Pancreas (tissue), 10 donors: ENCODE measurements around the gene CYP2C8. TPM values are rescaled to one million over a fixed set of nuclear protein-coding genes. Genes with fewer than 3 reads are reported as not detected.
"Not testable (repeated sequence)": the region's sequence is repeated elsewhere in the genome, so short reads cannot be mapped to it uniquely, and the experiment has no call there.

Source experiments
- ATAC-seq, 4 donors: fragments of 200-7000 bp; cut with Tn5 transposase; one replicate each; pipeline versions ENCODE4 v1.8.0 to v1.9.1; 2020; ENCODE audit warnings: mild to moderate bottlenecking in 4 of 4, moderate library complexity in 4 of 4
- DNase-seq, 6 donors: peaks; one replicate each; pipeline ENCODE4 v3.0.0-alpha.2; 2020
- FAIRE-seq: peaks from 2 replicates; lab custom pipeline; 2012; peaks lifted over from hg19 to GRCh38; lab: Jason Lieb, UNC
- H3K27ac ChIP-seq, 4 donors: fragments of 200-600 bp; sonication (generic); 1 replicate in 3 of 4; 2 replicates in 1 of 4; pipeline versions ENCODE4 v1.5.0 to v1.8.0; 2020
- H3K27me3 ChIP-seq, 4 donors: fragments of 200-600 bp; one replicate each; pipeline ENCODE4 v1.8.0; 2021
- H3K36me3 ChIP-seq, 3 donors: fragments of 200-600 bp; sonication (generic) in 1 of 3; one replicate each; pipeline versions ENCODE4 v1.5.0 to v1.8.0; 2020 to 2021
- H3K4me1 ChIP-seq, 3 donors: fragments of 200-600 bp; one replicate each; pipeline ENCODE4 v1.8.0; 2021
- H3K4me3 ChIP-seq, 4 donors: fragments of 200-600 bp; sonication (generic) in 2 of 4; one replicate each; pipeline versions ENCODE4 v1.5.0 to v1.8.0; 2020 to 2021
- H3K9me3 ChIP-seq, 4 donors: fragments of 200-600 bp; one replicate each; pipeline ENCODE4 v1.8.0; 2021
- CTCF ChIP-seq, 4 donors: fragments of 200-600 bp; sonication (generic) in 3 of 4; IDR thresholded peaks; one replicate each; pipeline versions ENCODE4 v1.5.0 to v1.8.0; 2021; ENCODE audit warnings: antibody characterized with exemption in 4 of 4
- WGBS, 2 donors: extraction: QIAGEN DNeasy Blood & Tissue Kit; methylation state at CpG; one replicate each; pipeline ENCODE4 v1.1.7; 2013; 5-methylcytosine and 5-hydroxymethylcytosine counted together
- intact Hi-C, 3 donors: fragments of 100-400 bp; cut with DNase I; formaldehyde crosslinking; loops; one replicate each; pipeline versions ENCODE4 v1.11.1 to v1.14.2; 2022
- polyA plus RNA-seq, 2 donors: library from polyadenylated mRNA; stranded (reverse); fragments of 200-250 nt; gene quantifications; one replicate each; pipeline ENCODE4 v1.2.3, GENCODE V29; 2013
- total RNA-seq, 6 donors: library from RNA; stranded (reverse); fragmentation: NEBNext Ultra II Directional in 4 of 6; extraction: Animal tissue kit (Norgen Biotek cat#: 25700) in 4 of 6; gene quantifications; one replicate each; pipeline versions ENCODE4 v1.2.1 to v1.2.4, GENCODE V29; 2021 to 2023
- donor health status: healthy with polysubstance abuse.
- donor health status: DM: no; HTN: no; CAD: no; lungs with moderate emphysema.
- donor health status: DM: no; HTN: no; CAD: no.
- donor health status: control.
- donor health status: control.
- donor health status: Bipolar disorder and iron deficiency.
- donor health status: DM: yes; HTN: yes; CAD: no.
- donor health status: DM: no; HTN: no; CAD: no.
- donor health status: DM: no; HTN: no; CAD: no.
- donor health status: DM: yes; HTN: yes; CAD: no.

Gene CYP2C8
- total RNA-seq (1 to 10 TPM; 1.1 to 4.7 (median 2.2) TPM), polyA plus RNA-seq (1 to 10 TPM; 4.3 to 7.5 TPM)

- peak; percentile 51 to 71 (median 66) for ATAC-seq
Measured at GRCh38 chr10:95069286-95069685, at the start of gene CYP2C8. Gene CYP2C8, minus strand, starts transcription at chr10:95069497. Its CDS starts 95 bp downstream, at chr10:95069402.

GRCh38 chr10:95116869-95117269 lies 47.6 kb upstream of the CYP2C8 start:
- Histone ChIP-seq H3K27me3 (no peaks in the 10 kb centered on the region), H3K36me3 (no peaks in the 10 kb centered on the region), H3K27ac (no peak overlapping the region), H3K4me1 (no peaks in the 10 kb centered on the region), H3K9me3 (no peaks in the 10 kb centered on the region), H3K4me3 (no peak overlapping the region)
- TF ChIP-seq CTCF (IDR thresholded peaks at IDR 0.05) = no peak
- 42 to 58% methylated on average over 2 of the region's 2 CpGs for WGBS, 2 donors
- FAIRE-seq (no peak), ATAC-seq (no peak), DNase-seq (no peak)
- intact Hi-C loops = no loop called here

More at GRCh38 chr10:95069286-95069685, at the start of gene CYP2C8:
- Histone ChIP-seq H3K9me3 (no peaks in the 10 kb centered on the region), H3K4me3 (no peak within 1 kb of the TSS), H3K27ac (no peak within 1 kb of the TSS), H3K27me3 (no peaks in the 10 kb centered on the region), H3K36me3 (no peaks in the 10 kb centered on the region), H3K4me1 (peaks cover 10 to 22% (median 19%) of the 10 kb centered on the region in 3 donors)
- FAIRE-seq = no peak
- no peak for DNase-seq
- TF ChIP-seq CTCF (IDR thresholded peaks at IDR 0.05) = no peak
- intact Hi-C loops = no loop called here

- peak in 1 of 6 donors; percentile 21 for DNase-seq
- FAIRE-seq, intact Hi-C loops, H3K4me3 ChIP-seq, H3K4me1 ChIP-seq, H3K36me3 ChIP-seq, H3K9me3 ChIP-seq, H3K27me3 ChIP-seq, H3K27ac ChIP-seq, ATAC-seq: not testable (repeated sequence)
- 88 to 89% methylated on average over 6 of the region's 6 CpGs for WGBS, 2 donors
Measured at GRCh38 chr10:95110823-95111222, 41.5 kb upstream of the CYP2C8 start.

- intact Hi-C loops = no loop called here
- H3K36me3 ChIP-seq = no peaks in the 10 kb centered on the region
- DNase-seq (no peak), FAIRE-seq (no peak), ATAC-seq (peak in 2 of 4 donors; percentile 18 to 39)
- H3K9me3 ChIP-seq = no peaks in the 10 kb centered on the region
- H3K27me3 ChIP-seq = no peaks in the 10 kb centered on the region
- TF ChIP-seq CTCF (IDR thresholded peaks at IDR 0.05) = no peak
- WGBS, 2 donors = 12 to 23% methylated on average over 1 of the region's 1 CpG
- H3K4me1 ChIP-seq = peaks cover 0 to 3% (median 0%) of the 10 kb centered on the region in 3 donors
- H3K27ac ChIP-seq = no peak overlapping the region
- no peak overlapping the region for H3K4me3 ChIP-seq
Measured at GRCh38 chr10:95097805-95098204, 28.5 kb upstream of the CYP2C8 start.

GRCh38 chr10:95096143-95096542 lies 26.8 kb upstream of the CYP2C8 start:
- Histone ChIP-seq H3K4me3 (no peak overlapping the region), H3K9me3 (no peaks in the 10 kb centered on the region), H3K36me3 (no peaks in the 10 kb centered on the region), H3K4me1 (peaks cover 0 to 3% (median 0%) of the 10 kb centered on the region in 3 donors), H3K27me3 (no peaks in the 10 kb centered on the region), H3K27ac (no peak overlapping the region)
- no peak for FAIRE-seq
- no peak for DNase-seq
- TF ChIP-seq CTCF (IDR thresholded peaks at IDR 0.05) = no peak
- intact Hi-C loops = no loop called here
- 91 to 96% methylated on average over 1 of the region's 1 CpG for WGBS, 2 donors
- ATAC-seq = no peak

DNA sequence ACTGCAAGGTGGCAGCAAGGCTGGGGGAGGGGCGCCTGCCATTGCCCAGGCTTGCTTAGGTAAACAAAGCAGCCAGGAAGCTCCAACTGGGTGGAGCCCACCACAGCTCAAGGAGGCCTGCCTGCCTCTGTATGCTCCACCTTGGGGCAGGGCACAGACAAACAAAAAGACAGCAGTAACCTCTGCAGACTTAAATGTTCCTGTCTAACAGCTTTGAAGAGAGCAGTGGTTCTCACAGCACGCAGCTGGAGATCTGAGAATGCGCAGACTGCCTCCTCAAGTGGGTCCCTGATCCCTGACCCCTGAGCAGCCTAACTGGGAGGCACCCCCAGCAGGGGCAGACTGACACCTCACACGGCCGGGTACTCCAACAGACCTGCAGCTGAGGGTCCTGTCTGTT lies 10.3 kb upstream of the CYP2C8 start:
- WGBS, 2 donors = 88 to 89% methylated on average over 4 of the region's 5 CpGs
- intact Hi-C loops, H3K36me3 ChIP-seq, H3K9me3 ChIP-seq, DNase-seq, FAIRE-seq, H3K27ac ChIP-seq, ATAC-seq, H3K27me3 ChIP-seq, H3K4me1 ChIP-seq, H3K4me3 ChIP-seq: not testable (repeated sequence)
